GM18520 (cell line): ENCODE measurements around the gene NSFL1C.
A peak's percentile ranks its signal among the peaks of the same experiment; 100 is the strongest.

Experiments used
- ATAC-seq: cut with Tn5 transposase; IDR thresholded peaks from one replicate; pipeline ENCODE4 v1.9.1; 2021; ENCODE audit not compliant: unreplicated experiment

NSFL1C gene

DNA sequence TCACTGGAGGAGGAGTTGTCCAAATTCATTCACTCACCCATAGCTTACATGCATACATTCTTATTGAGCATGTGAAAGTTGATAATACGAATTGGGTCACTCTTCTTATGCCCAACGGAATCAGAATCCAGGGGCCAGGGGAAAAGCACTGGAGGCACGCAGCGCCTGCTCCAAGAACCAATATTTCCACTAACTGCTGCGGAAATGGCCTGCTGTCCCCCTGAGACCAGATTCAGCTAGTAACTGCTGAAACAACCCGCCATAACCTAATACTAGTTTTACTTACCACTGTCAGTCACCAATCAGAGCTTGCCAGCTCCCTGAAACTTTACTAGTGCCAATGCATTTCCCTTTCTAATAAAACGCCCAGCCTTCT lies 73.2 kb downstream of the NSFL1C start:
- ATAC-seq, result no peak

DNA sequence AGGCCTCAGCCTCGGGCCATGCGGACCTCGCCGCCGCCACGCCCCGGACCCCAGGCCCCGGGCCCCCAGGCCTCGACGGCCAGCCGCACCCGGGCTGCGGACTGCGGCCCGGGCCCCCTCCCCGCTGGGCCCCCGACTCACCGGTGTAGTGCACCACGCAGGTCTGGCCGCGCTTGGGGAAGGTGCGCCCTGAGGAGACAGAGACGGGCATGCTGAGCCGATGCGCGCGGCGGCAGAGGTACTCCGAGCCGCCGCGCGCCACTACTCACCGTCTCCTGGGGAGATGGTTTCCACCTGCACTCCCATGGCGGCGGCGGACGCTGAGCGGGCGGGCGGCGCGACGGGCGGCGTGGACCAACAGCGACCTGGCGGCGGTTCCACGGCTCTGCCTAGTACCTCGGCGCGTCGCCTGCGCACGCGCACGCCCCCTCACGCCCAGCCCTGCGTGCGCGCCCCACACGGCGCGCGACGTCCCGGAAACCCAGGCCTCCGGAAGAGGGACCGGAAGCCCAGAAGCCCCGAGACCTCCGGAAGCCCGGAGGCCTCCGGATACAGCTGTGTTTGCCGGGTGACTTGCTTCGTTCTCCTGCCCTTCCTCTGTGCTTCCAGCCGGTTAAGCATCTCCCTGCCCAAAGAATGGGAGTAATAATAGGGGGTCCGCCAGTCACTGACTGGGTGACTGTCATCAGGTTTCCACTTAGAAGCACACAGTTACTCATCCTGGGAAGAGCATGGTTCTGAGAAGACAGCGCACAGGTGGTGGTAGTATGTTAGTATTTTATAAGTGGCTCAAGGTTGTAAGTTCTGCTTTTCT lies 73.7 kb downstream of the NSFL1C start, which contains the start of gene FKBP1A:
Gene FKBP1A, minus strand, starts transcription at position 362 of the 814 bp plus-strand sequence. Its CDS starts 56 bp downstream, at position 306.
- ATAC-seq, result peak; percentile 84

DNA sequence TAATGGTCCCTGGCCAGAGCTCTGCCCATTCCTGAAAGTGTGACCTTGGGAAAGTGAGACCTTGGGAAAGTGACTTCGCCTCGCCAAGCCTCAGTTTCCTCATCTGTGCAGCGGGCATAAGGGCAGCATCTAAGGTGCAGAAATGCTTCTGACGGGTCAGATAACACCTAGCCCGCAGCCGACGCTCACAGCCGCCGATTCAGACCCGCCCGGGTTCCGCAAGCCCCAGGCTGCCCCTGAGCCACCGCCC lies 74.3 kb downstream of the NSFL1C start:
- ATAC-seq, result no peak
